Activated CD4-positive, alpha-beta T cell treated with anti-CD3 and anti-CD28 coated beads, Interleukin-2, amount 50 U/mL, for 48 hours (primary cell): Measurements from ENCODE around the gene PTPRT.

Source experiments
- DNase-seq, 2 experiments: peaks; one replicate each; pipeline ENCODE4 v3.0.0-alpha.2; 2020

PTPRT gene

GRCh38 chr20:42161228-42161829 lies 1028.4 kb downstream of the PTPRT start:
- DNase-seq = no peak

- DNase-seq = no peak
Measured at GRCh38 chr20:42159808-42160207, 1029.9 kb downstream of the PTPRT start.

DNA sequence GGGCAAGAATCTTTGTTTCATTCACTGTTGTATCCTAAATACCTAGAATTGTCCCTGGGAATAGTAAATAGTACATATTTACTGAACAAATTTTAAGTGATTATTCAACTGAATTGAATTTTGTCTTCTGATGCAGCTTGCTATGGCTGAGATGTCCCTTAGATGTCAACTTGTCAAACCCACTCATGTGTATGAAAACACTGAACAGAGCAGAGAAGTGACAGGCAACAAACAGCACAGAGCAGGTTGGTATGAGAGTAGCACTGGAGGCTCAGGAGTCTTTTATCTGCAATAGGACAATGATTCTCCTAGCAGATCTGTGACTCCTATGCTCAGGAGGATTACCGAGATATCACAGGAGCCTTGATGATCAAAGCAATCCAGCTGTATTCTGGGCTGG lies 1031.4 kb downstream of the PTPRT start:
- DNase-seq = no peak

DNA sequence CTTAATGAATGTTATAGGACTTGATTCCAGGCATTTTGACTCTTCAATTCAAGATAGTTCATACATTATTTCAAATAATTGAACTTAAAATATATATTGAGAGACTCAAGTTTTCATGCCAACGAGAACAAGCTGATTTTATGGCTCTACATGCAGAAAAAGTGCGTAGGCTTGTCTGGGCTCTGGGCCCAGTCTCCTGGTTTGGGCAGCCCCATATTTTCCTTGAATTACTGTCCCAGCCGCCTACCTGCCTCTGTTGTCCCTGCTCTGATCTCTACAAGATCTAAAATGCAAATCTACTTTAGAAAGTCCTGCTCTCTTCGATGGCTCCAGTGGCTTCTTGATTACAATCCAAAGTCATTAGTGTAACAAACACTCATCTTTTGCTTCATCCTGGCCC lies 1034.1 kb downstream of the PTPRT start:
- no peak for DNase-seq

- no peak for DNase-seq
Measured at GRCh38 chr20:42152575-42152974, 1037.1 kb downstream of the PTPRT start.

- no peak for DNase-seq
Measured at GRCh38 chr20:42150230-42150629, 1039.5 kb downstream of the PTPRT start.

DNA sequence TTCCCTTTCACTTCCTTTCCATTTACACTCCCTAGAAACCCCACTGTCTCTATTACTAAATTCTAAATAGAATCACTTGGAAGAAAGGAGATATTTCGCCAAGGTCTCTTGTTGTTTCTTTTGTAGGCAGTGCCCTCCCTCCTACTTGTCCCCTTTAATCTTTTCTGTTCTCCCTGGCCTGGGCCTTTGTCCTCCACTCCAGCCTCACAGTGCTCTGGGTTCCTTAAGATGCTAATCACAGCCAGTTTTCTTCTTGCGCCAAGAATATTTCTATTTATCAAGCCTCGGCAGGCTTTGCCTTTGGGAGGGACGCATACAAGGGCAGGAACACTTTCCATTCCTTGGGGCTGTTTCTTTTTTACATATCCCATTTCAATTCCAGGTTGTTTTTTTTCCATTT lies 1051.0 kb downstream of the PTPRT start:
- DNase-seq = no peak

- no peak for DNase-seq
Measured at GRCh38 chr20:42134265-42135098, 1055.2 kb downstream of the PTPRT start.

DNA sequence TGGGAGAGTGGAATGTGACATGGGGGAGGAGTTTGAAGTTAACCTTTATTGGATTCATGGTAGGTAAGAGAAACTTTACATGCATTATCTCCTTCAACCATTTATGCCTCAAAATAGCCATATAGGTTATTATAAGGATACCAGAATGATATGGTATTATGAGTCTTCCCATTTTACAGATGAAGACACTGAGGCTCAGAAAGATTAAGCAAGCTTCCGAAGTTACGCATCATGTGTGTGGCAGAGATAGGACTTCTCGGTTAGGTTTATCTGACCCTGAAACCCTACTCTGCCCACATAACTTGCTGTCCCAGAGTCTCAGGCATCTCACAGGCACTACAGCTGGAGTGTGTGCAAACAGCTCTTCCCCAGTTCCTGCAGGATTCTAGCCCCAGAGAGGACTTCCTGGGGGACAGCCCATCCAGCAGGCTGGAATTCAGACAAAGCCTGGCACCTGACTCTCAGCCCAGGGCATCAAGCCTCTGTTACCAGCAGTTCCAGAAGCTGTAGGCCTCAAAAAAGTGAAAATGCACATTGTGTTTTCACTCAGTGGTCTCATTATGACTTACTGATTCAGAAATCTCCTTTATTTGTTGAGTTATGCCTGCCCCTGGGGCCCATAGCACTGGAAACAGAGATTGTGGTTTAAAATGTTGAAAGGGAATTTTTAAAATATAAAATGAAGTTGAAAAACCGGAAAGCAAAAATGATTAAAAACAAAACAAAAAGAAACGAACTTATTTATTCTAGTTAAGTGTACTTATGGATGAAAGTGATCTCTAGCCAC lies 1058.7 kb downstream of the PTPRT start:
- DNase-seq = no peak

DNA sequence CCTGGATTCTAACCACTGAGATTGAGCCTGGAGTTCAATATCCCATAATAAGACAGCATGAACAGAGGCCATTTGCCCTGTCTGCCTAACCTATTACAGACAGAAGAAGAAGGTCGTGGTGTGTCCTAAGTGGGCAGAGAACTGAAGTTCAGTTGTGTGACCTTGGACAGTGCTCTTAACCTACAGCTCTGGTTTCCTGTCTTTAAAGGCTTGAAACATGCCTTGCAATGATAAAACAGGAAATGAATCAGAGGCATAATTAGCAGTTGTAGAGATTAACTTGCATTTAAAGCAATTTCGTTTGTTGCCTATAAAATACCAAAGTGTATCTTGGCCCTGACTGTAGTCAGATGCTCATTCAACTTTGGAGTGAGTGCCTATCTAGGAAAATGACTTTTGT lies 1064.3 kb downstream of the PTPRT start:
- no peak for DNase-seq

DNA sequence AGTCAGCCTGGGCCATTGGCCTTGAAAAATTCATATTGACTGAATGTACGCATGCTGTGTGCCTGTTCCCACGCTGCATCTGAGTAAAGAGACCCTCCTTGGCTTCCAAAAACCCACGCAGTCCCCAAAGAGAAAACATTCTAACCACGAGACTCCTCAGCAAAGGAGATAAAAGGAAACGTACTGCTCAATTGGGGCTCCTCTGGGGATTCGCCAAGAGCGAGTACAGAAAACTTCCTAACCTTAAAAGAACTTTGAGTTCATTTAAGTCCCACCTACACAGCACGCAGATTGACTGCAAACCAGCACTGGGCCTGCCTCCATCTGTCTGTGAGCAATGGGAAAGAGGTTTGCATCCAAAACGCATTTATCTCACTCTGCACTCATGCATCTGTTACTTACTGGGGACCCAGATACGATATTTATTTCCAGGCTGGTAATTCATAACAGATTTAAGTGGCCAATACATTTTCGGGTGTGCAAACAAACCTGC lies 1065.7 kb downstream of the PTPRT start:
- DNase-seq = no peak

DNA sequence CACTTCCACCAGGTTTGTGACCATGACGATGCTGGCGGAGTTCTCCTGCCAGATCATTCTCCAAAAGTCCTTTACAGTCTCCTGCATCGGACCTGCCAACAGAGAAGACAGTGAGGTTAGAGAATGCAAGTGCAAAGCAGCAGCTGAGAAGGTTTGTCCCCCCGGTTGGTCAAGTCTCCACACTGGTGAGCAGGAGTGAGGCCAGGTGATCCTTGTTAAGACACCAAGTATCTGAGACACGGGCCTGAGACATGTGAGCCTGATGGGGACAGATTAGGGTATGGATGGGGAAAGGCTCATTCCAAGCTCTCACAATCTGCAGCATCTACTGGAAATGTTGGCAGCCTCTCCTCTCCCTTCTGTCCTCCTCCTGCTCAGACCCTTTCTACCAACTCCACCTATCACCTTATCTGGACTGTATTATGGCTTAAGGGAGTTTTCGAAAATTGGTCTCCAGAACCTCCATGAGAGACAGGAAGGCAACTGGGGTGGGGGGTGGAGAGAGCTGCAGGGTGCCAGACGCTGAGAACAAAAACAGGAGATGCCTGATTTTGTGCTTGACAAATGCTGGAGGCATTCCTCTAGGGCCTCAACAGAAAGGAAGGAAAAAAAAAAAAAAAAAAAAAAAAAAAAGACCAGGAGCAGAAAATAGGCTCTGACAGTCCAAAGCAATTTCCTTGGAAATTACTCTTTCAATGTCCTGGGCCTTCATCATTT lies 1071.1 kb downstream of the PTPRT start:
- no peak for DNase-seq

- no peak for DNase-seq
Measured at GRCh38 chr20:42118001-42118400, 1071.7 kb downstream of the PTPRT start.

DNA sequence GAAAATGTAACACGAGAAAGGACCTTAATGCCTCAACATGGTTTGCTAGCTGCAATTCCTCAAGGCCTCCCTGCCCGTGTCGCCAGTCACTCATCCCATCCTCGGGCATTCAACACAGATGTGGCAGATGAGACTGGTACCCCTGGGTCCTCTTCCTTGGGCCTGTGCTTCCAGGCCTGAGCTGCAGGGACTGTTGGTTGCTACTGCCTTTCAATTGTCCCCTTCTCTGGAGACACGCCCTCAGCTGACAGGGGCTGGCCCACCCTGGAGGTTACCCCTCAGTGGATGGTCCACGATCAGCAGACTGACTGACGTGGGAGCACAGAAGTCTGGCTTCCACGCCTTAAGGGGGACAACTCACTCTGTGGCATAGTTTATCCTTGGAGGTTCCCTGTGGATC lies 1076.5 kb downstream of the PTPRT start:
- DNase-seq = no peak

DNA sequence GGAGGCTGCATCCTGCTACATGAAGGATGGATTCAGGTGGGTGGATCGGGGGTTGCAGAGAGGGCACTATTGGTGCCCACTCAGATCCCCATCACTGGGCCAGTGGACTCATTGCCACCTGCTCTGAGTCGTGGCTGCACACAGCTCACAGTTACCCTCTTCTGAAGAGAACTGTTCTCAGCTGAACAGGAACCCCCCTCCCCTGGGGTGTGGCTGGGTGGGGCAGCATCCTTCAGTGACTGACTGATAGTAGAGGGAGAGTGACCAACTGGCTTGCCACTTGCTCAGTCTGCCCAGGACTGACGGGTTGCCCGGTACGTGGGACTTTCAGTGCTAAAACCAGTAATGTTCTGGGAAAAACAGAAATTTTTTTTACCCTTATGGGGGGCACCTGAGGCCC lies 1077.5 kb downstream of the PTPRT start:
- no peak for DNase-seq

GRCh38 chr20:42111349-42111748 lies 1078.4 kb downstream of the PTPRT start:
- DNase-seq = no peak

DNA sequence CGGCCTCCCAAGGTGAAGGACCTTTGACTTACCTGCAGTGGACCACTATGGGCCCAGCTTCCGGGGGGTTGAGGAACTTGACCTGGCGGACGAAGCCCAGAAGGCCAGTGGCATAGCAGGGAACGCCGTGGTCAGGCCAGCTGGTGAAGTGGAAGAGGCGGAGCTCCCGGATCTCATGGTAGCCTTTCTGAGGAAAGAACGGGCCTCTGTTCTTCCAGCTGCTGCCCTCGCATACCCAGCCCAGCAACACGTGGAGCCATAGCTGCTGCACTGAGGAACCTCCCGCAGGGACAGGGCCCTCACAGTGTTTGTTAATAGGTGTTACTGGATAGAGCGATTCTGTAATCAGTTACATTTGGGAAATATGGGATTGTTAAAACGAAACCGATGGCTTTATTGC lies 1079.4 kb downstream of the PTPRT start:
- no peak for DNase-seq

DNA sequence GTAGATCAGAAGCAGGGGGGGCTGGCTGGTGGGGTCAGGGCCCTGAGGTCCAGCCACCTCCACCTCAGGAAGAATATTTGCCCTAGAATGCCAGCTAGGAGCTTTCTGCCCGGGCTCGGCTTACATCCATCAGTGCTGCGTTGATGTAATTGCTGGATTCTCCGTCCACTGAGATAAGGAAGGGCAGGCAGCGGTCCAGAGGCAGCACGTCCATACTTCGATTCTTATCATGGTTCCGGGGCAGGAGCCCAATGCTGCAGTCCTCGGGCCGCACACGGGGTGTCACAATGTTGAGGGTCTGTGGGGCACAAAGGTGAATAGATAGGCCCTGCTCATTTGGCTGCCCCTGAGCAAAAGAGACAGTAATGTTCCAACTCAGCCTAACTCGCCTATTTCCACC lies 1087.7 kb downstream of the PTPRT start:
- DNase-seq = no peak

- DNase-seq = no peak
Measured at GRCh38 chr20:42100137-42100704, 1089.5 kb downstream of the PTPRT start.

- DNase-seq = no peak
Measured at GRCh38 chr20:42099101-42099500, 1090.6 kb downstream of the PTPRT start.

- DNase-seq = no peak
Measured at GRCh38 chr20:42098418-42098817, 1091.3 kb downstream of the PTPRT start.

DNA sequence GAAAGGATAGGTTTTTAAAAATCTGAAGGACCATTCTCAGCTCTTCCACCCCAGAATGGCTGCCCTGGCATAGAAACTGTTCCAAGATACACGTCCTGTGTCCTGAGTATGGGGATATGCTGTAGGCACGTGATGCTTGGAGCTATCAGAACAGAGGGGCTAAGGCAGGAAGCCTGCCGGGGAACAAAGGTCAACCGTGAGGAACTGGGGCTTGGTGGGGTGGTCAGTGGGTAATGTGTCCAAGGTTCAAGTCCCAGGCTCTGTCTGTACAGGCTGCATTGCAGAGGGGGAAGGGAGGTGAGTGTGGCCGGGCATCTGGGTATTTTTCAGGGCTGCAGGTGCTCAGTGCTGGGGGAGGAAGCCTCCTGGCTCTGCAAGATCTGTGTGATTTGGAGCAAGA lies 1092.0 kb downstream of the PTPRT start:
- DNase-seq = no peak

DNA sequence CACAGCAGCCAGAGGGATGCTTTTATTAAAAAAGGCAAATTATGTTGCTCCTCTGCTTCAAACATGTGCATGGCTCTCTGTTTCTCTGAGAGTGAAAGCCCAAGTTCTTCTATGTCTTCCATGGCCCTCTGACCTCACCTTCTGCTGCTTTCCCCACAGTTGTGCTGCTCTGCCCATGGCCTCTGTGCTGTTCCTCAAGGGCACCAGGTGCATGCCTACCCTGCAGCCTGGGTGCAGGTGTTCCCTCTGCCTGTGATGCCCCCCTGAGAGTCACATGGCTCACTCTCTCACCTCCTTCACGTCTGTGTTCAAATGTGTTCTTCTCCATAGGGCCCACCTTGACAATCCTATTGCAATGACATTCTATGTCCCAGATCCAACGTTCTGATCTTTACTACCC lies 1094.5 kb downstream of the PTPRT start:
- no peak for DNase-seq
